Tibial artery (tissue), 4 donors: Measurements from ENCODE around the gene CHN1.

ENCODE experiments used
- DNase-seq, 2 donors: peaks; one replicate each; pipeline ENCODE4 v3.0.0-alpha.2; 2019
- H3K27ac ChIP-seq, 2 donors: fragments of 200-600 bp; sonication (generic) in 1 of 2; 1 replicate in 1 of 2; 2 replicates in 1 of 2; pipeline ENCODE4 v1.5.1; 2018 to 2019; ENCODE audit warnings: mild to moderate bottlenecking in 1 of 2
- H3K27me3 ChIP-seq, 2 donors: fragments of 200-600 bp; sonication (generic) in 1 of 2; one replicate each; pipeline versions ENCODE4 v1.5.1 to v1.6.0; 2016 to 2019
- H3K36me3 ChIP-seq, 3 donors: fragments of 200-600 bp; sonication (generic) in 2 of 3; one replicate each; pipeline ENCODE4 v1.5.1; 2016 to 2019; ENCODE audit warnings: mild to moderate bottlenecking in 2 of 3
- H3K4me1 ChIP-seq, 4 donors: fragments of 200-600 bp; sonication (generic) in 2 of 4; 1 replicate in 3 of 4; 2 replicates in 1 of 4; pipeline ENCODE4 v1.5.1; 2016 to 2019
- H3K4me3 ChIP-seq, 2 donors: fragments of 200-600 bp; sonication (generic) in 1 of 2; 1 replicate in 1 of 2; 2 replicates in 1 of 2; pipeline ENCODE4 v1.5.1; 2018 to 2019; ENCODE audit warnings: mild to moderate bottlenecking in 2 of 2
- H3K9me3 ChIP-seq, 3 donors: fragments of 200-600 bp; sonication (generic) in 1 of 3; one replicate each; pipeline ENCODE4 v1.5.1; 2016 to 2019
- CTCF ChIP-seq, 2 experiments: fragments of 200-600 bp in 1 of 2; fragments of 450-650 bp in 1 of 2; IDR thresholded peaks; one replicate each; pipeline ENCODE4 v1.5.1; 2017 to 2019; ENCODE audit warnings: antibody characterized with exemption in 2 of 2, mild to moderate bottlenecking in 1 of 2, moderate library complexity in 1 of 2
- intact Hi-C: fragments of 100-400 bp; cut with DNase I; formaldehyde crosslinking; loops from one replicate; pipeline ENCODE4 v1.15.0; 2023; ENCODE audit warnings: low total_unique reads

The CHN1 gene

DNA sequence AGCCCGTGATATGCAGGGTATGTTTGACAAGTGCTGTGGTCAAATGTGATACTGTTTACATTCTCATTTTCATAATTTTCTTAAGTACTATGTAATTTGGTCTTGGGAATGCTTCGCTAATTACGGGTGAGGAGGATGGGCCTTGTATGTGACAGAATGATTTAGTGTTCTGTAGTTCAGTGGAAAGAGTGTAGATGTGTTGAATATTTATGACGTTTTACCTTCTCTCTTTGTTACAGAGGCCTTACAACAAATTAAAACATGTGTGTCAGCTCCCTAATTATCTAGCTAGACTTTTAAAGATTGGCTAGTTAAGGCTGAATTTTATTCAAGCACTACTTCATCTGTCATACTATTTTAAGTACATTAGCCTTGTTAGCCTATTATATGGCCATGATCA, 230.3 kb downstream of the CHN1 start:
- Histone ChIP-seq H3K4me3 (no peak overlapping the region), H3K9me3 (no peaks in the 10 kb centered on the region), H3K4me1 (peaks cover 0 to 16% (median 10%) of the 10 kb centered on the region in 4 donors), H3K27ac (no peak overlapping the region), H3K27me3 (no peaks in the 10 kb centered on the region), H3K36me3 (no peaks in the 10 kb centered on the region)
- intact Hi-C loops, result loop anchor here (5.0 kb wide), 1 partner anchor 202 kb away; no protein-coding TSS in a partner anchor
- TF ChIP-seq CTCF (IDR thresholded peaks at IDR 0.05), result no peak
- no peak for DNase-seq

- Histone ChIP-seq H3K27me3 (no peaks in the 10 kb centered on the region), H3K4me3 (no peak overlapping the region), H3K4me1 (peaks cover 0 to 16% (median 10%) of the 10 kb centered on the region in 4 donors), H3K9me3 (no peaks in the 10 kb centered on the region), H3K36me3 (no peaks in the 10 kb centered on the region), H3K27ac (peak overlapping the region in 1 of 2 donors; percentile 21)
- no peak for DNase-seq
- intact Hi-C loops, result no loop called here
- no peak for TF ChIP-seq CTCF (IDR thresholded peaks at IDR 0.05)
These were observed 232.0 kb downstream of the CHN1 start for GRCh38 chr2:174773215-174773614.

GRCh38 chr2:174772472-174772801, 232.7 kb downstream of the CHN1 start:
- H3K27ac ChIP-seq, result peak overlapping the region in 1 of 2 donors; percentile 21
- H3K36me3 ChIP-seq, result no peaks in the 10 kb centered on the region
- no peak overlapping the region for H3K4me3 ChIP-seq
- DNase-seq, result no peak
- no peaks in the 10 kb centered on the region for H3K27me3 ChIP-seq
- no peaks in the 10 kb centered on the region for H3K9me3 ChIP-seq
- no peak for TF ChIP-seq CTCF (IDR thresholded peaks at IDR 0.05)
- H3K4me1 ChIP-seq, result peaks cover 0 to 16% (median 10%) of the 10 kb centered on the region in 4 donors
- intact Hi-C loops, result no loop called here

DNA sequence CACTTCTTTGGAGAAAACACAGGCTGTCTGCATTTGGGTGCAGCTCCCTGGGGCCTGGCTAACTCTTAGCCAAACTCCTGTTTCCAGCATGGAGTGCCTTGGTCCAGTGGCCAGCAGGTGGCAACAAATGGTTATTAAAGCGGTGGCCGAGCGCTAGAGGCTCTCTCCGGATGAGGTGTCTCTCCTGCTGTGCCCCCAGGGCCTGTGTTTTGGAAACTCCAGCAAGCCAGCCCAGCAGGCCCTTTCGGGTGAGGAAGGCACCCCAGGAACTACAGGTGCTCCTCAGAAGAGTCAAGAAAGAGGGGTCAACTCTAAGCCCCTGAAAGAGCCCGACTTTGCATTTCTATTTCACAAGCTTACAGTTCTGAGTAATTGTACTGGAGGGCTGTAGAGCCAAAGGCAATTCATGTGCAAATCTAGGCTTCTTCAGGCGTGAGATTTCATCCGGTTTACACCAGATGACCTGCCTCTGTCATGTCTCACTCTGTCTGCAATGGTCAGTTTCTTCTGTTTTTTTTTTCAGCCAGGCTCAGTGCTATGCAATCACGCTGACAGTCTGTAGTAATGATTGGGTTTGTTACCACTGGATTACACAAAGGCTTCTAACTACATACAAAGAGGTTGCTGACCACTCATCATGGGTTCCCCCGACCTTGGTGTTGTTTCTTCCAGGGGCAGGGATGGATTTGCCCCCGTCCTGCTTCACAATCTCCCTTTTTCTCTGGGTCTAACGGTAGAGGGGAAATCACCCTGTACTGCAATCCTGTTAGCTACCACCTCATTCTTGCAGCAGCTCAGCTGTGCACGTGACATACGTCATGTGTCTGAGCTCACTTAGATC, 233.3 kb downstream of the CHN1 start:
- Histone ChIP-seq H3K36me3 (no peaks in the 10 kb centered on the region), H3K4me3 (no peak overlapping the region), H3K27me3 (no peaks in the 10 kb centered on the region), H3K9me3 (no peaks in the 10 kb centered on the region), H3K27ac (peak overlapping the region in 1 of 2 donors; percentile 21), H3K4me1 (peaks cover 0 to 16% (median 10%) of the 10 kb centered on the region in 4 donors)
- peak; percentile 72 to 82 for TF ChIP-seq CTCF (IDR thresholded peaks at IDR 0.05)
- intact Hi-C loops, result loop anchor here (2.0 kb wide), 1 partner anchor 219 kb away; no protein-coding TSS in a partner anchor
- DNase-seq, result peak; percentile 69 to 79

DNA sequence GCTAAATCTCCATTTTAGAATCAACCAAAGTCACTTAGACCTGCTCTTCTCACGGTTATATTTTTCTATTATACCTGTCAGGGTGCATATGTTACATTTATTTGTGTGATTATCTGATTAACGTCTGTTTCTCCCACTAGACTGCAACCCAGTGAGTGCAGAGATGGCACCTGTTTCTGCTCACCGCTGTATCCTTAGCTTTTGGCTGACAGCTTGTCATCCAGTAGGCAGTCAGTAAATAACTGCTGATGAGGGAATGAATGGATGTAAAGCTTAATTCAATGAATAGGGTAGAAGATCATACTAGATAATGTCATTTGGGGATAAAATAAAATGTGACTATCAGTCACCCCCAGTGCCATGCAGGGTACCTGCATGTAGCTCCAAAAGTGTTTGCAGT, 234.0 kb downstream of the CHN1 start:
- DNase-seq, result no peak
- Histone ChIP-seq H3K36me3 (no peaks in the 10 kb centered on the region), H3K27ac (no peak overlapping the region), H3K27me3 (no peaks in the 10 kb centered on the region), H3K4me1 (peaks cover 0 to 19% (median 10%) of the 10 kb centered on the region in 4 donors), H3K9me3 (no peaks in the 10 kb centered on the region), H3K4me3 (no peak overlapping the region)
- TF ChIP-seq CTCF (IDR thresholded peaks at IDR 0.05), result no peak
- intact Hi-C loops, result loop anchor here (2.0 kb wide), 1 partner anchor 220 kb away; no protein-coding TSS in a partner anchor
